HG02571 (cell line): ENCODE data around the gene CLDN22.
"Not testable (repeated sequence)": the region's sequence is repeated elsewhere in the genome, so short reads cannot be mapped to it uniquely, and the experiment has no call there.

Source experiments
- ATAC-seq: cut with Tn5 transposase; IDR thresholded peaks from one replicate; pipeline ENCODE4 v1.9.1; 2021; ENCODE audit warnings: mild to moderate bottlenecking, moderate library complexity; ENCODE audit not compliant: unreplicated experiment

The CLDN22 gene

GRCh38 chr4:183347566-183347965, 27.5 kb upstream of the CLDN22 start:
- no peak for ATAC-seq

- ATAC-seq, result no peak
Observed at GRCh38 chr4:183347146-183347545, 27.1 kb upstream of the CLDN22 start.

GRCh38 chr4:183345261-183345660, 25.2 kb upstream of the CLDN22 start:
- ATAC-seq, result no peak

GRCh38 chr4:183344523-183345255, 24.6 kb upstream of the CLDN22 start:
- ATAC-seq, result no peak

- no peak for ATAC-seq
Observed at GRCh38 chr4:183343730-183344129, 23.7 kb upstream of the CLDN22 start.

- ATAC-seq, result no peak
Observed at GRCh38 chr4:183342541-183343533, 22.8 kb upstream of the CLDN22 start.

- no peak for ATAC-seq
Observed at GRCh38 chr4:183337833-183338232, 17.8 kb upstream of the CLDN22 start.

- ATAC-seq, result no peak
Observed at GRCh38 chr4:183337349-183337748, 17.3 kb upstream of the CLDN22 start.

- ATAC-seq, result no peak
Observed at GRCh38 chr4:183335369-183335940, 15.4 kb upstream of the CLDN22 start.

- no peak for ATAC-seq
Observed at GRCh38 chr4:183333983-183334382, 13.9 kb upstream of the CLDN22 start.

- ATAC-seq, result no peak
Observed at GRCh38 chr4:183333202-183333601, 13.1 kb upstream of the CLDN22 start.

GRCh38 chr4:183332447-183332846, 12.4 kb upstream of the CLDN22 start:
- no peak for ATAC-seq

- no peak for ATAC-seq
Observed at GRCh38 chr4:183330841-183331240, 10.8 kb upstream of the CLDN22 start.

- ATAC-seq, result no peak
Observed at GRCh38 chr4:183329954-183330742, 10.1 kb upstream of the CLDN22 start.

GRCh38 chr4:183329244-183329643, 9.2 kb upstream of the CLDN22 start:
- ATAC-seq, result no peak

GRCh38 chr4:183328832-183329231, 8.8 kb upstream of the CLDN22 start:
- ATAC-seq, result no peak

- ATAC-seq, result no peak
Observed at GRCh38 chr4:183327827-183328226, 7.8 kb upstream of the CLDN22 start.

GRCh38 chr4:183326853-183327252, 6.8 kb upstream of the CLDN22 start:
- ATAC-seq, result no peak

- not testable (repeated sequence) for ATAC-seq
Observed at GRCh38 chr4:183326387-183326786, 6.3 kb upstream of the CLDN22 start.

- no peak for ATAC-seq
Observed at GRCh38 chr4:183324619-183325018, 4.5 kb upstream of the CLDN22 start.

GRCh38 chr4:183324056-183324455, 4.0 kb upstream of the CLDN22 start:
- not testable (repeated sequence) for ATAC-seq
